Sciatic nerve (tissue), 2 donors: Measurements from ENCODE around the gene ZDHHC14. TPM values are rescaled to one million over a fixed set of nuclear protein-coding genes. Genes with fewer than 3 reads are reported as not detected.
"Not testable (repeated sequence)": the region's sequence is repeated elsewhere in the genome, so short reads cannot be mapped to it uniquely, and the experiment has no call there.

Source experiments
- ATAC-seq: fragments of 200-7000 bp; cut with Tn5 transposase; one replicate; pipeline ENCODE4 v1.9.1; 2020; ENCODE audit warnings: mild to moderate bottlenecking, moderate library complexity
- DNase-seq: peaks from one replicate; pipeline ENCODE4 v3.0.0-alpha.2; 2020; ENCODE audit warnings: low spot score
- intact Hi-C: fragments of 100-400 bp; cut with DNase I; formaldehyde crosslinking; loops from one replicate; pipeline ENCODE4 v1.14.2; 2022
- total RNA-seq: library from RNA; stranded (reverse); fragmentation: NEBNext Ultra II Directional; extraction: Animal tissue kit (Norgen Biotek cat#: 25700); gene quantifications from one replicate; pipeline ENCODE4 v1.2.1, GENCODE V29; 2021
- donor health status: DM: no; HTN: no; CAD: no.
- donor health status: DM: no; HTN: no; CAD: no.

ZDHHC14 gene
- total RNA-seq, 1 donor from 2014 or later = 19.1 TPM

- ATAC-seq = no peak
- intact Hi-C loops = no loop called here
- DNase-seq = no peak
These were observed 172.0 kb downstream of the ZDHHC14 start for GRCh38 chr6:157552820-157553485.

- intact Hi-C loops = no loop called here
- ATAC-seq (no peak), DNase-seq (no peak)
These were observed 173.8 kb downstream of the ZDHHC14 start for GRCh38 chr6:157554747-157555146.

- ATAC-seq (no peak), DNase-seq (no peak)
- intact Hi-C loops = no loop called here
These were observed 174.6 kb downstream of the ZDHHC14 start for GRCh38 chr6:157555455-157556143.

GRCh38 chr6:157556144-157556645 is 175.2 kb downstream of the ZDHHC14 start:
- intact Hi-C loops = no loop called here
- ATAC-seq = no peak
- no peak for DNase-seq

GRCh38 chr6:157556671-157557430 is 175.9 kb downstream of the ZDHHC14 start:
- ATAC-seq (peak; percentile 60), DNase-seq (no peak)
- intact Hi-C loops = no loop called here

- no peak for DNase-seq
- intact Hi-C loops = no loop called here
- no peak for ATAC-seq
These were observed 176.6 kb downstream of the ZDHHC14 start for GRCh38 chr6:157557559-157557958.

- ATAC-seq (no peak), DNase-seq (no peak)
- intact Hi-C loops = no loop called here
These were observed 177.1 kb downstream of the ZDHHC14 start for GRCh38 chr6:157558049-157558448.

- ATAC-seq (no peak), DNase-seq (no peak)
- intact Hi-C loops = no loop called here
These were observed 177.7 kb downstream of the ZDHHC14 start for GRCh38 chr6:157558487-157559200.

- DNase-seq (no peak), ATAC-seq (no peak)
- intact Hi-C loops = no loop called here
These were observed 178.3 kb downstream of the ZDHHC14 start for GRCh38 chr6:157559201-157559756.

GRCh38 chr6:157560063-157560462 is 179.1 kb downstream of the ZDHHC14 start:
- intact Hi-C loops, ATAC-seq, DNase-seq: not testable (repeated sequence)

- ATAC-seq = no peak
- no peak for DNase-seq
- intact Hi-C loops = no loop called here
These were observed 179.9 kb downstream of the ZDHHC14 start for GRCh38 chr6:157560691-157561413.

GRCh38 chr6:157561414-157561790 is 180.4 kb downstream of the ZDHHC14 start:
- ATAC-seq = no peak
- intact Hi-C loops = no loop called here
- DNase-seq = no peak

- ATAC-seq = no peak
- intact Hi-C loops = no loop called here
- DNase-seq = no peak
These were observed 181.2 kb downstream of the ZDHHC14 start for GRCh38 chr6:157561929-157562810.

- no peak for DNase-seq
These were observed 182.0 kb downstream of the ZDHHC14 start for GRCh38 chr6:157562997-157563396.

GRCh38 chr6:157563611-157564284 is 182.8 kb downstream of the ZDHHC14 start:
- ATAC-seq (no peak), DNase-seq (no peak)
- intact Hi-C loops = no loop called here

More at GRCh38 chr6:157562997-157563396, 182.0 kb downstream of the ZDHHC14 start:
- no peak for ATAC-seq
- intact Hi-C loops = no loop called here

GRCh38 chr6:157568702-157569101 is 187.7 kb downstream of the ZDHHC14 start:
- ATAC-seq (no peak), DNase-seq (no peak)
- intact Hi-C loops = no loop called here

- intact Hi-C loops = no loop called here
- no peak for ATAC-seq
- no peak for DNase-seq
These were observed 188.6 kb downstream of the ZDHHC14 start for GRCh38 chr6:157569543-157569942.
